Panc1 (cell line): ENCODE data around the gene MRPL44. TPM values are rescaled to one million over a fixed set of nuclear protein-coding genes. Genes with fewer than 3 reads are reported as not detected.

Experiments used
- ATAC-seq: fragments of 200-7000 bp; cut with Tn5 transposase; 2 replicates; pipeline ENCODE4 v1.9.1; 2020; ENCODE audit warnings: mild to moderate bottlenecking, moderate library complexity
- BruUV-seq: library from RNA; stranded (reverse); fragments of 400-500 nt; replicated peaks from 2 replicates; lab custom pipeline; 2021; lab: Mats Ljungman, UMichigan
- CTCF ChIA-PET: fragments of 300-600 bp; sonication (Branson Sonifier 250); formaldehyde crosslinking; loops from one replicate; lab custom pipeline; 2022; ENCODE audit warnings: antibody characterized with exemption; lab: Charles Lee
- POLR2A ChIA-PET: fragments of 300-600 bp; sonication (Branson Sonifier 250); formaldehyde crosslinking; loops from one replicate; lab custom pipeline; 2022; ENCODE audit warnings: antibody characterized with exemption; lab: Charles Lee
- DNase-seq: peaks from one replicate; pipeline ENCODE4 v3.0.0-alpha.2; 2010; ENCODE audit warnings: low read depth, low spot score
- H3K27ac ChIP-seq: 2 replicates; pipeline ENCODE4 v1.5.1; 2011; ENCODE audit warnings: mild to moderate bottlenecking, low read length, inconsistent platforms
- H3K27me3 ChIP-seq: fragments of 200-500 bp; sonication (Bioruptor generic); 2 replicates; pipeline ENCODE4 v1.6.0; 2014; ENCODE audit warnings: low read length, inconsistent platforms; ENCODE audit not compliant: control insufficient read depth, insufficient read depth
- H3K36me3 ChIP-seq: fragments of 200-500 bp; sonication (Bioruptor generic); 2 replicates; pipeline ENCODE4 v1.5.1; 2014; ENCODE audit warnings: inconsistent platforms, mild to moderate bottlenecking, low read length, moderate library complexity; ENCODE audit not compliant: control insufficient read depth, insufficient read depth
- H3K4me1 ChIP-seq: 2 replicates; pipeline ENCODE4 v1.5.1; 2011; ENCODE audit warnings: inconsistent platforms, mild to moderate bottlenecking, low read length, moderate library complexity; ENCODE audit not compliant: control insufficient read depth, insufficient read depth
- H3K4me3 ChIP-seq, 2 experiments: 2 replicates each; pipeline ENCODE4 v1.5.1; 2011 to 2012; ENCODE audit warnings: low read depth in 2 of 2, low read length in 2 of 2, mild to moderate bottlenecking in 2 of 2, inconsistent platforms in 1 of 2, moderate library complexity in 1 of 2
- H3K9me3 ChIP-seq: fragments of 200-500 bp; sonication (Bioruptor generic); 2 replicates; pipeline ENCODE4 v1.5.1; 2014; ENCODE audit warnings: low read depth, mild to moderate bottlenecking, inconsistent platforms, low read length, moderate library complexity; ENCODE audit not compliant: control insufficient read depth, insufficient read depth
- POLR2AphosphoS5 ChIP-seq: IDR thresholded peaks from 2 replicates; pipeline ENCODE4 v1.6.1; 2012; ENCODE audit warnings: mild to moderate bottlenecking, low read depth, low read length, moderate library complexity
- SIN3A ChIP-seq: IDR thresholded peaks from 2 replicates; pipeline ENCODE4 v1.6.1; 2012; ENCODE audit warnings: low read depth, mild to moderate bottlenecking, low read length, moderate library complexity, borderline replicate concordance; ENCODE audit not compliant: insufficient read depth
- TCF7L2 ChIP-seq: IDR thresholded peaks from 2 replicates; pipeline ENCODE4 v1.6.1; 2011; ENCODE audit warnings: mild to moderate bottlenecking, low read depth, low read length, inconsistent platforms
- in situ Hi-C: cut with HindIII; loops from 2 replicates; pipeline ENCODE4 v1.10.0; 2016; ENCODE audit warnings: low sequenced_read_pairs, low pct_unique_long_range_greater_than_20kb
- intact Hi-C: fragments of 100-400 bp; cut with micrococcal nuclease; formaldehyde crosslinking; loops from one replicate; pipeline ENCODE4 v1.10.0; 2022; ENCODE audit not compliant: unreplicated experiment
- total RNA-seq: library from RNA; stranded (reverse); gene quantifications from one replicate; pipeline ENCODE4 v1.2.1, GENCODE V29; 2021; ENCODE audit not compliant: unreplicated experiment
- TF ChIP-seq, protein P1 (sequence below): fragments of 450-650 bp; IDR thresholded peaks from 2 replicates; pipeline ENCODE4 v1.5.1; 2017; ENCODE audit warnings: mild to moderate bottlenecking
- TF ChIP-seq, protein P2 (sequence below), 2 experiments: IDR thresholded peaks; 2 replicates each; pipeline ENCODE4 v1.6.1; 2011 to 2012; ENCODE audit warnings: low read depth in 2 of 2, control low read depth in 1 of 2, low read length in 1 of 2, mild to moderate bottlenecking in 1 of 2, moderate library complexity in 1 of 2; ENCODE audit not compliant: insufficient read depth in 1 of 2

Gene MRPL44
- total RNA-seq, 1 experiment from 2014 or later = 27.8 TPM

DNA sequence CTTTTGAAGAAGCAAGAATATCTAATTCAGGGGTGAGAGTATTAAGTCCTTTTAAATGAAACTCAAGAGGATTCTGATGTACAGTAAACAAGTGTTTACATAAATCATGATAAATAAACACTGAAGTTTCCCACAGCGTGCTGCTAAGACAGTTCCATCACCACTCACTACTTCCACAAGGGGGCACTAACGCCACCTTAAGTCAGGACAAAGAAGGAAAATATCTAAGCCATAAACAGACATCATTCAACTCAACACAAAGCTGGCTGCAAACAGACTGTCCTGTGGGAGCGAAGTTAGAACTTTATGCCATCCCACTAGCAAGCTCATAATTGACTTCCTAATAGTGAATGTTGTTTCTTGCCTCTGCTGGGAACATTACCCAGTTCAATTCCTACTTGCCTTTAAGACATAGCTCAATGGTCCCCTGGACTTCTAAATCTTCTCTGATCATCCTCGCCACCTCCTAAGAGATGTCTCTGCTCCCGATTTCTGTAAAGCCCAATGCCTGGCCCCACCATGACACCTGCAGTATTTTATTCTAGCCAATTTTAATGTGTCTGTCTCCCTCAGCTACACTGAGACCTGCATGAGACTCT is 36.5 kb downstream of the MRPL44 start:
- peak; percentile 73 for DNase-seq
- Histone ChIP-seq H3K4me1 (no peaks in the 10 kb centered on the region), H3K4me3 (no peak overlapping the region), H3K27ac (no peak overlapping the region), H3K27me3 (no peaks in the 10 kb centered on the region), H3K36me3 (no peaks in the 10 kb centered on the region), H3K9me3 (no peaks in the 10 kb centered on the region)
- intact Hi-C loops = loop anchor here (1.0 kb wide), 1 partner anchor 291 kb away; no protein-coding TSS in a partner anchor
- ATAC-seq = peak; percentile 83
- POLR2A ChIA-PET = no interaction called here
- CTCF ChIA-PET = interaction anchor here (1.6 to 3.5 kb wide), 2 partner anchors 24 to 290 kb away, joined by 8 to 43 read pairs; no protein-coding TSS in a partner anchor
- no TSS peak for BruUV-seq
- TF ChIP-seq SIN3A = no peak
- TF ChIP-seq TCF7L2 = no peak
- TF ChIP-seq, protein P1, sequence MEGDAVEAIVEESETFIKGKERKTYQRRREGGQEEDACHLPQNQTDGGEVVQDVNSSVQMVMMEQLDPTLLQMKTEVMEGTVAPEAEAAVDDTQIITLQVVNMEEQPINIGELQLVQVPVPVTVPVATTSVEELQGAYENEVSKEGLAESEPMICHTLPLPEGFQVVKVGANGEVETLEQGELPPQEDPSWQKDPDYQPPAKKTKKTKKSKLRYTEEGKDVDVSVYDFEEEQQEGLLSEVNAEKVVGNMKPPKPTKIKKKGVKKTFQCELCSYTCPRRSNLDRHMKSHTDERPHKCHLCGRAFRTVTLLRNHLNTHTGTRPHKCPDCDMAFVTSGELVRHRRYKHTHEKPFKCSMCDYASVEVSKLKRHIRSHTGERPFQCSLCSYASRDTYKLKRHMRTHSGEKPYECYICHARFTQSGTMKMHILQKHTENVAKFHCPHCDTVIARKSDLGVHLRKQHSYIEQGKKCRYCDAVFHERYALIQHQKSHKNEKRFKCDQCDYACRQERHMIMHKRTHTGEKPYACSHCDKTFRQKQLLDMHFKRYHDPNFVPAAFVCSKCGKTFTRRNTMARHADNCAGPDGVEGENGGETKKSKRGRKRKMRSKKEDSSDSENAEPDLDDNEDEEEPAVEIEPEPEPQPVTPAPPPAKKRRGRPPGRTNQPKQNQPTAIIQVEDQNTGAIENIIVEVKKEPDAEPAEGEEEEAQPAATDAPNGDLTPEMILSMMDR = peak; percentile 84
- TF ChIP-seq POLR2AphosphoS5 = no peak
- TF ChIP-seq, protein P2, sequence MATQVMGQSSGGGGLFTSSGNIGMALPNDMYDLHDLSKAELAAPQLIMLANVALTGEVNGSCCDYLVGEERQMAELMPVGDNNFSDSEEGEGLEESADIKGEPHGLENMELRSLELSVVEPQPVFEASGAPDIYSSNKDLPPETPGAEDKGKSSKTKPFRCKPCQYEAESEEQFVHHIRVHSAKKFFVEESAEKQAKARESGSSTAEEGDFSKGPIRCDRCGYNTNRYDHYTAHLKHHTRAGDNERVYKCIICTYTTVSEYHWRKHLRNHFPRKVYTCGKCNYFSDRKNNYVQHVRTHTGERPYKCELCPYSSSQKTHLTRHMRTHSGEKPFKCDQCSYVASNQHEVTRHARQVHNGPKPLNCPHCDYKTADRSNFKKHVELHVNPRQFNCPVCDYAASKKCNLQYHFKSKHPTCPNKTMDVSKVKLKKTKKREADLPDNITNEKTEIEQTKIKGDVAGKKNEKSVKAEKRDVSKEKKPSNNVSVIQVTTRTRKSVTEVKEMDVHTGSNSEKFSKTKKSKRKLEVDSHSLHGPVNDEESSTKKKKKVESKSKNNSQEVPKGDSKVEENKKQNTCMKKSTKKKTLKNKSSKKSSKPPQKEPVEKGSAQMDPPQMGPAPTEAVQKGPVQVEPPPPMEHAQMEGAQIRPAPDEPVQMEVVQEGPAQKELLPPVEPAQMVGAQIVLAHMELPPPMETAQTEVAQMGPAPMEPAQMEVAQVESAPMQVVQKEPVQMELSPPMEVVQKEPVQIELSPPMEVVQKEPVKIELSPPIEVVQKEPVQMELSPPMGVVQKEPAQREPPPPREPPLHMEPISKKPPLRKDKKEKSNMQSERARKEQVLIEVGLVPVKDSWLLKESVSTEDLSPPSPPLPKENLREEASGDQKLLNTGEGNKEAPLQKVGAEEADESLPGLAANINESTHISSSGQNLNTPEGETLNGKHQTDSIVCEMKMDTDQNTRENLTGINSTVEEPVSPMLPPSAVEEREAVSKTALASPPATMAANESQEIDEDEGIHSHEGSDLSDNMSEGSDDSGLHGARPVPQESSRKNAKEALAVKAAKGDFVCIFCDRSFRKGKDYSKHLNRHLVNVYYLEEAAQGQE (IDR thresholded peaks at IDR 0.05; ENCODE audit: insufficient read depth in 1 of 2, low read depth in 2 of 2, low read length in 1 of 2) = no peak
- in situ Hi-C loops = no loop called here

DNA sequence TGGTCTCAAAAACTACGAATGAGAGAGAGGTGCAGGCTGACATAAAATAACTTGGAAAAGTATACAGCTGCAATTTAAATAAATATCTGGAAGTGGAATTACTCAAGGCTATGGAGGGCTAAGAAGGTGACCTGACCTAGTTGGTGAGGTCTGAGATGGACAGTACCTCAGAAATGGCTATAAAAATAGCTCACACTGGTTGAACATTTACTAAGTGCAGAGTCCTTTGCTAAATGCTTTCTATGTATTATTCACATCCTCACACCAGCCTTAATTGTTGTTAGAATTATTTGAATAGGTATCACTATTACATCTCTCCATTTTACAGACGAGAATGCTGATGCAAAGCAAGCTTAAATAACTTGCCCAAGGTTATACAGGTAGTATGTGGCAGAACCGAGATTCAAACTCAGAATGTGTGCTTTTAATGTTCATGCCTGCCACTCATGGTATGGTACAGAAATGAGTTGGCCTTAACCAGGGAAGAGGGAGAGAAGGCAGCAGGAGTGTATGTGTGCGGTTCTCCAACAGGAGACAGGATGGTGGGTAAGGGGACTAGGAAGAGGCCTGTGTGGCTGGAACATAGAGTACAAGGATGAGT is 37.4 kb downstream of the MRPL44 start:
- no peaks in the 10 kb centered on the region for H3K9me3 ChIP-seq
- intact Hi-C loops (no loop called here), in situ Hi-C loops (no loop called here)
- no peaks in the 10 kb centered on the region for H3K27me3 ChIP-seq
- ATAC-seq = no peak
- no peaks in the 10 kb centered on the region for H3K4me1 ChIP-seq
- ChIA-PET POLR2A (no interaction called here), CTCF (interaction anchor here (3.5 kb wide), 1 partner anchor 289 kb away, joined by 43 read pairs; no protein-coding TSS in a partner anchor)
- H3K4me3 ChIP-seq = no peak overlapping the region
- TF ChIP-seq POLR2AphosphoS5 (no peak), SIN3A (no peak), TCF7L2 (no peak)
- TF ChIP-seq, protein P1 = no peak
- TF ChIP-seq, protein P2 (IDR thresholded peaks at IDR 0.05; ENCODE audit: insufficient read depth in 1 of 2, low read depth in 2 of 2, low read length in 1 of 2) = no peak
- no peak overlapping the region for H3K27ac ChIP-seq
- no TSS peak for BruUV-seq
- H3K36me3 ChIP-seq = no peaks in the 10 kb centered on the region
- no peak for DNase-seq
